K562 (cell line): ENCODE data around the gene DCAF4L1. TPM values are rescaled to one million over a fixed set of nuclear protein-coding genes. Genes with fewer than 3 reads are reported as not detected.
A peak's percentile ranks its signal among the peaks of the same experiment; 100 is the strongest.

Experiments
- ATAC-seq: fragments of 200-7000 bp; cut with Tn5 transposase; 3 replicates; pipeline ENCODE4 v1.9.1; 2020; ENCODE audit warnings: moderate library complexity
- BruUV-seq: library from RNA; stranded (reverse); fragments of 400-500 nt; replicated peaks from 2 replicates; lab custom pipeline; 2021; lab: Mats Ljungman, UMichigan
- CTCF ChIA-PET: fragments of 300-600 bp; formaldehyde crosslinking; extraction: SDS; loops from one replicate; lab custom pipeline; 2021; ENCODE audit warnings: low intra/inter-chr PET ratio; lab: Yijun Ruan, JAX
- POLR2A ChIA-PET: fragments of 300-600, 350-650 bp; sonication (Branson Sonifier 250); formaldehyde crosslinking; extraction: SDS; loops from one replicate; lab custom pipeline; 2021; ENCODE audit warnings: antibody characterized with exemption, inconsistent platforms; lab: Yijun Ruan, JAX
- DNase-seq, 4 experiments: peaks; one replicate each; pipeline versions ENCODE4 v3.0.0 to v3.0.0-alpha.2; 2011 to 2018; ENCODE audit warnings: low spot score in 3 of 4, mixed read lengths in 3 of 4; ENCODE audit errors: extremely low read depth in 1 of 4
- FAIRE-seq: peaks from 2 replicates; lab custom pipeline; 2011; peaks lifted over from hg19 to GRCh38; lab: Jason Lieb, UNC
- H2AFZ ChIP-seq: 2 replicates; pipeline ENCODE4 v1.6.0; 2011; ENCODE audit warnings: low read depth, low read length, control low read depth, inconsistent platforms
- H3K27ac ChIP-seq: fragments of 200-600 bp; 3 replicates; pipeline ENCODE4 v1.8.0; 2011; ENCODE audit warnings: low read depth, mild to moderate bottlenecking, control low read depth, inconsistent platforms, low read length, moderate library complexity, mixed read lengths; ENCODE audit errors: extremely low read depth
- H3K27me3 ChIP-seq, 2 experiments: fragments of 300-600 bp in 1 of 2; 2 replicates in 1 of 2; 3 replicates in 1 of 2; pipeline versions ENCODE4 v1.6.0 to v1.8.0; 2011; ENCODE audit warnings: inconsistent platforms in 2 of 2, low read length in 2 of 2, mild to moderate bottlenecking in 1 of 2, mixed read lengths in 1 of 2, moderate library complexity in 1 of 2; ENCODE audit not compliant: control insufficient read depth in 2 of 2, insufficient read depth in 2 of 2
- H3K36me3 ChIP-seq: fragments of 300-600 bp; 3 replicates; pipeline ENCODE4 v1.8.0; 2011; ENCODE audit warnings: mild to moderate bottlenecking, low read length, inconsistent platforms; ENCODE audit not compliant: control insufficient read depth, insufficient read depth
- H3K4me1 ChIP-seq, 2 experiments: fragments of 200-600 bp in 1 of 2; replicated peaks in 1 of 2; 2 replicates in 1 of 2; 3 replicates in 1 of 2; pipeline versions ENCODE4 v1.5.1 to v1.8.0; 2011; ENCODE audit warnings: inconsistent platforms in 2 of 2, low read length in 2 of 2, mild to moderate bottlenecking in 1 of 2, mixed read lengths in 1 of 2, moderate library complexity in 1 of 2; ENCODE audit not compliant: control insufficient read depth in 2 of 2, insufficient read depth in 2 of 2
- H3K4me2 ChIP-seq: 2 replicates; pipeline ENCODE4 v1.6.1; 2011; ENCODE audit warnings: low read length, control low read depth, inconsistent platforms, mixed read lengths; ENCODE audit not compliant: insufficient read depth
- H3K4me3 ChIP-seq: fragments of 200-600 bp; sonication (generic), shearing (Covaris generic); 2 replicates; pipeline ENCODE4 v1.5.1; 2016; ENCODE audit warnings: control low read depth, inconsistent platforms
- H3K79me2 ChIP-seq: fragments of 200-600 bp; 3 replicates; pipeline ENCODE4 v1.8.0; 2011; ENCODE audit warnings: low read length, inconsistent platforms; ENCODE audit not compliant: control insufficient read depth, insufficient read depth
- H3K9ac ChIP-seq, 2 experiments: 2 replicates each; pipeline versions ENCODE4 v1.6.0 to v1.6.1; 2011; ENCODE audit warnings: low read depth in 2 of 2, low read length in 2 of 2, control low read depth in 1 of 2, inconsistent platforms in 1 of 2, mild to moderate bottlenecking in 1 of 2, mixed read lengths in 1 of 2; ENCODE audit not compliant: insufficient read depth in 1 of 2
- H3K9me1 ChIP-seq: one replicate; pipeline ENCODE4 v1.6.0; 2011; ENCODE audit warnings: inconsistent platforms, mild to moderate bottlenecking, low read length, moderate library complexity; ENCODE audit not compliant: control insufficient read depth, insufficient read depth
- H3K9me3 ChIP-seq: replicated peaks from 2 replicates; pipeline ENCODE4 v1.5.1; 2011; ENCODE audit warnings: low read depth, low read length, inconsistent platforms; ENCODE audit not compliant: control insufficient read depth, insufficient read depth
- H4K20me1 ChIP-seq: replicated peaks from 2 replicates; pipeline ENCODE4 v1.6.1; 2011; ENCODE audit warnings: low read length, inconsistent platforms, mixed read lengths; ENCODE audit not compliant: control insufficient read depth, insufficient read depth
- FOSL1 ChIP-seq: fragments of 200-800 bp; sonication (Bioruptor generic); conservative IDR thresholded peaks from 2 replicates; pipeline ENCODE4 v1.6.1; 2016; ENCODE audit warnings: missing genetic modification characterization, missing compliant biosample characterization
- KAT8 ChIP-seq: fragments of 450-650 bp; IDR thresholded peaks from 2 replicates; pipeline ENCODE4 v1.6.1; 2016; ENCODE audit warnings: low read depth, mild to moderate bottlenecking
- LEF1 ChIP-seq: fragments of 450-650 bp; IDR thresholded peaks from 2 replicates; pipeline ENCODE4 v1.6.1; 2016; ENCODE audit warnings: mild to moderate bottlenecking
- POLR2A ChIP-seq: fragments of 450-650 bp; conservative IDR thresholded peaks from 2 replicates; pipeline ENCODE4 v1.6.1; 2016
- POU5F1 ChIP-seq: fragments of 150-350 bp; IDR thresholded peaks from 2 replicates; pipeline ENCODE4 v1.6.1; 2014; ENCODE audit warnings: borderline replicate concordance, low read length, low read depth, mild to moderate bottlenecking; ENCODE audit not compliant: partially characterized antibody
- RBM25 ChIP-seq: fragments of 200-400 bp; formaldehyde crosslinking; IDR thresholded peaks from 2 replicates; pipeline ENCODE4 v1.6.1; 2018; ENCODE audit warnings: low read length, low read depth, moderate library complexity; ENCODE audit not compliant: severe bottlenecking
- TSC22D4 ChIP-seq: fragments of 450-650 bp; IDR thresholded peaks from 2 replicates; pipeline ENCODE4 v1.6.1; 2016; ENCODE audit warnings: missing genetic modification characterization, missing biosample characterization, control low read depth
- YBX1 ChIP-seq: fragments of 450-650 bp; IDR thresholded peaks from 2 replicates; pipeline ENCODE4 v1.7.1; 2016; ENCODE audit warnings: mild to moderate bottlenecking
- ZNF280B ChIP-seq: fragments of 250-450 bp; sonication (Bioruptor Pico); IDR thresholded peaks from 2 replicates; pipeline ENCODE4 v1.5.1; 2021; ENCODE audit warnings: mild to moderate bottlenecking
- ZNF316 ChIP-seq: fragments of 450-650 bp; IDR thresholded peaks from 2 replicates; pipeline ENCODE4 v1.6.1; 2016
- WGBS: fragments of 100-300 bp; shearing (Covaris generic); methylation state at CpG from one replicate; pipeline ENCODE4 v1.1.6; 2016; ENCODE audit warnings: low coverage, mixed read lengths; ENCODE audit not compliant: insufficient coverage; ENCODE audit errors: missing lambda C conversion rate; 5-methylcytosine and 5-hydroxymethylcytosine counted together
- in situ Hi-C: fragments of 300-500 bp; cut with MboI; formaldehyde crosslinking; loops from 4 replicates; pipeline ENCODE4 v1.15.0; 2018; ENCODE audit warnings: inconsistent platforms, mixed read lengths
- intact Hi-C: fragments of 100-400 bp; cut with micrococcal nuclease; formaldehyde crosslinking; loops from 2 replicates; pipeline ENCODE4 v1.14.2; 2022
- polyA plus RNA-seq, 8 experiments: library from polyadenylated mRNA; depleted of rRNA in 4 of 8; stranded (reverse) in 5 of 8; unstranded in 3 of 8; fragments of >200 nt; fragmentation: Nextera tagmentation in 2 of 8; fragmentation: Illumina TruSeq in 1 of 8; extraction: Ambion mirVana in 2 of 8; extraction: Trizol in 1 of 8; gene quantifications; 2 replicates each; pipeline versions ENCODE4 v1.2.1 to v1.2.3, GENCODE V29; 2011 to 2014; ENCODE audit warnings: inconsistent platforms in 1 of 8, missing spikeins in 1 of 8
- total RNA-seq, 7 experiments: library from RNA; depleted of rRNA in 6 of 7; stranded (reverse); fragments of >200 nt in 6 of 7; fragmentation: Illumina TruSeq in 2 of 7; extraction: Trizol in 2 of 7; gene quantifications; 2 replicates each; pipeline versions ENCODE4 v1.2.1 to v1.2.3, GENCODE V29; 2011 to 2021; ENCODE audit warnings: low replicate concordance in 1 of 7
- TF ChIP-seq, protein P1 (sequence below), 2 experiments: fragments of 450-650 bp; IDR thresholded peaks; 2 replicates each; pipeline ENCODE4 v1.6.1; 2016
- TF ChIP-seq, protein P2 (sequence below): fragments of 250-450 bp; sonication (Bioruptor Pico); IDR thresholded peaks from 2 replicates; pipeline ENCODE4 v1.5.0; 2021; ENCODE audit warnings: mild to moderate bottlenecking, borderline replicate concordance
- TF ChIP-seq, protein P3 (sequence below), 3 experiments: IDR thresholded peaks in 2 of 3; conservative IDR thresholded peaks in 1 of 3; 2 replicates each; pipeline ENCODE4 v1.5.1; 2011 to 2012; ENCODE audit warnings: low read length in 3 of 3, mild to moderate bottlenecking in 3 of 3, control low read depth in 2 of 3, improper control_type of control experiment in 1 of 3, inconsistent platforms in 1 of 3, low read depth in 1 of 3, mixed read lengths in 1 of 3, moderate library complexity in 1 of 3; ENCODE audit not compliant: insufficient read depth in 2 of 3

The DCAF4L1 gene
- total and polyA plus RNA-seq, 9 of the 15 experiments (the other 6 are each of a cell fraction or from before 2014, with no cell fraction given): 0.17 to 0.64 (median 0.36) TPM

GRCh38 chr4:41991916-41992767 is 10.6 kb downstream of the DCAF4L1 start:
- 16% methylated on average over 10 of the region's 10 CpGs for WGBS
- DNase-seq: peak in 1 of 4 experiments; percentile 42
- ChIA-PET CTCF (no interaction called here), POLR2A (interaction anchor here (2.3 kb wide), 1 partner anchor 20 kb away, joined by 5 read pairs; no protein-coding TSS in a partner anchor)
- H3K4me3 ChIP-seq: peak overlapping the region; percentile 92
- no peaks in the 10 kb centered on the region for H3K27me3 ChIP-seq
- H3K4me2 ChIP-seq: peak overlapping the region; percentile 95
- H3K9me1 ChIP-seq: no peaks in the 10 kb centered on the region
- in situ Hi-C loops (no loop called here), intact Hi-C loops (loop anchor here (5.0 kb wide), 1 partner anchor 55 kb away; the partner anchor contains the start of gene TMEM33)
- 0 out of 2 replicates have a peak overlapping the region, but pooled peaks have one; percentile 13 for H2AFZ ChIP-seq
- ATAC-seq: peak; percentile 14
- H3K79me2 ChIP-seq: peaks cover 47% of the 10 kb centered on the region
- no TSS peak for BruUV-seq
- H3K4me1 ChIP-seq: peaks cover 8 to 9% of the 10 kb centered on the region in 2 experiments; a peak in 4 of 5 replicates
- H4K20me1 ChIP-seq: peaks cover 6% of the 10 kb centered on the region; the same call in 1 of the 2 replicates
- H3K9ac ChIP-seq: peak overlapping the region; percentile 85 to 89
- peak overlapping the region; percentile 87 for H3K27ac ChIP-seq
- no peak for FAIRE-seq
- H3K36me3 ChIP-seq: peaks cover 2% of the 10 kb centered on the region; the same call in 1 of the 3 replicates
- H3K9me3 ChIP-seq: no peaks in the 10 kb centered on the region
- TF ChIP-seq RBM25 (peak; percentile 30), LEF1 (no peak), TSC22D4 (tag) (no peak), ZNF316 (peak; percentile 64), POLR2A (no peak), FOSL1 (tag) (peak; percentile 44), POU5F1 (no peak), ZNF280B (CRISPR knock-in tag) (no peak), YBX1 (no peak), KAT8 (no peak)
- TF ChIP-seq, protein P1, sequence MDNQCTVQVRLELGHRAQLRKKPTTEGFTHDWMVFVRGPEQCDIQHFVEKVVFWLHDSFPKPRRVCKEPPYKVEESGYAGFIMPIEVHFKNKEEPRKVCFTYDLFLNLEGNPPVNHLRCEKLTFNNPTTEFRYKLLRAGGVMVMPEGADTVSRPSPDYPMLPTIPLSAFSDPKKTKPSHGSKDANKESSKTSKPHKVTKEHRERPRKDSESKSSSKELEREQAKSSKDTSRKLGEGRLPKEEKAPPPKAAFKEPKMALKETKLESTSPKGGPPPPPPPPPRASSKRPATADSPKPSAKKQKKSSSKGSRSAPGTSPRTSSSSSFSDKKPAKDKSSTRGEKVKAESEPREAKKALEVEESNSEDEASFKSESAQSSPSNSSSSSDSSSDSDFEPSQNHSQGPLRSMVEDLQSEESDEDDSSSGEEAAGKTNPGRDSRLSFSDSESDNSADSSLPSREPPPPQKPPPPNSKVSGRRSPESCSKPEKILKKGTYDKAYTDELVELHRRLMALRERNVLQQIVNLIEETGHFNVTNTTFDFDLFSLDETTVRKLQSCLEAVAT (IDR thresholded peaks at IDR 0.05): 0 out of 4 replicates have a peak, but pooled peaks of 1 of the 2 experiments have one; percentile 22
- TF ChIP-seq, protein P2, sequence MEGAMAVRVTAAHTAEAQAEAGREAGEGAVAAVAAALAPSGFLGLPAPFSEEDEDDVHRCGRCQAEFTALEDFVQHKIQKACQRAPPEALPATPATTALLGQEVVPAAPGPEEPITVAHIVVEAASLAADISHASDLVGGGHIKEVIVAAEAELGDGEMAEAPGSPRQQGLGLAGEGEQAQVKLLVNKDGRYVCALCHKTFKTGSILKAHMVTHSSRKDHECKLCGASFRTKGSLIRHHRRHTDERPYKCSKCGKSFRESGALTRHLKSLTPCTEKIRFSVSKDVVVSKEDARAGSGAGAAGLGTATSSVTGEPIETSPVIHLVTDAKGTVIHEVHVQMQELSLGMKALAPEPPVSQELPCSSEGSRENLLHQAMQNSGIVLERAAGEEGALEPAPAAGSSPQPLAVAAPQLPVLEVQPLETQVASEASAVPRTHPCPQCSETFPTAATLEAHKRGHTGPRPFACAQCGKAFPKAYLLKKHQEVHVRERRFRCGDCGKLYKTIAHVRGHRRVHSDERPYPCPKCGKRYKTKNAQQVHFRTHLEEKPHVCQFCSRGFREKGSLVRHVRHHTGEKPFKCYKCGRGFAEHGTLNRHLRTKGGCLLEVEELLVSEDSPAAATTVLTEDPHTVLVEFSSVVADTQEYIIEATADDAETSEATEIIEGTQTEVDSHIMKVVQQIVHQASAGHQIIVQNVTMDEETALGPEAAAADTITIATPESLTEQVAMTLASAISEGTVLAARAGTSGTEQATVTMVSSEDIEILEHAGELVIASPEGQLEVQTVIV (CRISPR knock-in tag): no peak
- TF ChIP-seq, protein P3, sequence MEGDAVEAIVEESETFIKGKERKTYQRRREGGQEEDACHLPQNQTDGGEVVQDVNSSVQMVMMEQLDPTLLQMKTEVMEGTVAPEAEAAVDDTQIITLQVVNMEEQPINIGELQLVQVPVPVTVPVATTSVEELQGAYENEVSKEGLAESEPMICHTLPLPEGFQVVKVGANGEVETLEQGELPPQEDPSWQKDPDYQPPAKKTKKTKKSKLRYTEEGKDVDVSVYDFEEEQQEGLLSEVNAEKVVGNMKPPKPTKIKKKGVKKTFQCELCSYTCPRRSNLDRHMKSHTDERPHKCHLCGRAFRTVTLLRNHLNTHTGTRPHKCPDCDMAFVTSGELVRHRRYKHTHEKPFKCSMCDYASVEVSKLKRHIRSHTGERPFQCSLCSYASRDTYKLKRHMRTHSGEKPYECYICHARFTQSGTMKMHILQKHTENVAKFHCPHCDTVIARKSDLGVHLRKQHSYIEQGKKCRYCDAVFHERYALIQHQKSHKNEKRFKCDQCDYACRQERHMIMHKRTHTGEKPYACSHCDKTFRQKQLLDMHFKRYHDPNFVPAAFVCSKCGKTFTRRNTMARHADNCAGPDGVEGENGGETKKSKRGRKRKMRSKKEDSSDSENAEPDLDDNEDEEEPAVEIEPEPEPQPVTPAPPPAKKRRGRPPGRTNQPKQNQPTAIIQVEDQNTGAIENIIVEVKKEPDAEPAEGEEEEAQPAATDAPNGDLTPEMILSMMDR (IDR thresholded peaks at IDR 0.05 in 2 of 3, conservative IDR thresholded peaks at IDR 0.05 in 1 of 3; ENCODE audit: insufficient read depth in 2 of 3, low read depth in 1 of 3, low read length in 3 of 3): no peak
